Fibroblast of lung (primary cell): ENCODE measurements around the gene ITPR1. TPM values are rescaled to one million over a fixed set of nuclear protein-coding genes. Genes with fewer than 3 reads are reported as not detected.
A peak's percentile ranks its signal among the peaks of the same experiment; 100 is the strongest.

Source experiments
- DNase-seq, 2 donors: peaks; one replicate each; pipeline versions ENCODE4 v3.0.0 to v3.0.0-alpha.2; 2010; ENCODE audit warnings: low read depth in 2 of 2
- H2AFZ ChIP-seq: 2 replicates; pipeline ENCODE4 v1.5.1; 2012; ENCODE audit warnings: low read length, control low read depth, inconsistent platforms
- H3K27ac ChIP-seq: 2 replicates; pipeline ENCODE4 v1.5.1; 2011; ENCODE audit warnings: low read length, control low read depth; ENCODE audit not compliant: insufficient read depth
- H3K27me3 ChIP-seq: 2 replicates; pipeline ENCODE4 v1.5.1; 2011; ENCODE audit warnings: mild to moderate bottlenecking, low read length; ENCODE audit not compliant: control insufficient read depth, insufficient read depth
- H3K36me3 ChIP-seq: 2 replicates; pipeline ENCODE4 v1.5.1; 2011; ENCODE audit warnings: low read length; ENCODE audit not compliant: control insufficient read depth, insufficient read depth
- H3K4me1 ChIP-seq: 2 replicates; pipeline ENCODE4 v1.5.1; 2011; ENCODE audit warnings: low read length; ENCODE audit not compliant: control insufficient read depth, insufficient read depth; ENCODE audit errors: extremely low read depth
- H3K4me2 ChIP-seq: 2 replicates; pipeline ENCODE4 v1.5.1; 2011; ENCODE audit warnings: low read length, control low read depth; ENCODE audit not compliant: insufficient read depth; ENCODE audit errors: extremely low read depth
- H3K4me3 ChIP-seq, 4 experiments: fragments of 200-600 bp in 1 of 4; sonication (generic) in 1 of 4; replicated peaks in 1 of 4; 2 replicates each; pipeline ENCODE4 v1.5.1; 2011 to 2016; ENCODE audit warnings: low read length in 4 of 4, low read depth in 3 of 4, mild to moderate bottlenecking in 3 of 4, control low read depth in 2 of 4, inconsistent platforms in 1 of 4, mixed read lengths in 1 of 4; ENCODE audit not compliant: insufficient read depth in 1 of 4; ENCODE audit errors: control extremely low read depth in 1 of 4
- H3K79me2 ChIP-seq: 2 replicates; pipeline ENCODE4 v1.5.1; 2012; ENCODE audit warnings: mild to moderate bottlenecking, low read length, inconsistent platforms; ENCODE audit not compliant: control insufficient read depth, insufficient read depth
- H3K9ac ChIP-seq: 2 replicates; pipeline ENCODE4 v1.5.1; 2011; ENCODE audit warnings: mild to moderate bottlenecking, low read length, control low read depth; ENCODE audit not compliant: insufficient read depth
- H3K9me3 ChIP-seq: 2 replicates; pipeline ENCODE4 v1.5.1; 2012; ENCODE audit warnings: low read depth, low read length; ENCODE audit not compliant: control insufficient read depth, insufficient read depth
- H4K20me1 ChIP-seq: 2 replicates; pipeline ENCODE4 v1.5.1; 2011; ENCODE audit warnings: low read length; ENCODE audit not compliant: control insufficient read depth, insufficient read depth; ENCODE audit errors: extremely low read depth
- EZH2 ChIP-seq: IDR thresholded peaks from 2 replicates; pipeline ENCODE4 v1.5.1; 2012; ENCODE audit warnings: low read length, control low read depth, mild to moderate bottlenecking; ENCODE audit errors: missing control alignments
- polyA plus RNA-seq, 2 donors: library from polyadenylated mRNA; depleted of rRNA in 1 of 2; stranded (reverse) in 1 of 2; unstranded in 1 of 2; fragments of >200 nt; gene quantifications; 2 replicates each; pipeline ENCODE4 v1.2.1, GENCODE V29; 2011 to 2012; ENCODE audit warnings: missing spikeins in 1 of 2
- total RNA-seq: library from RNA; depleted of rRNA; stranded (reverse); fragments of >200 nt; gene quantifications from 2 replicates; pipeline ENCODE4 v1.2.1, GENCODE V29; 2014
- TF ChIP-seq, protein P1 (sequence below), 2 donors: IDR thresholded peaks in 1 of 2; conservative IDR thresholded peaks in 1 of 2; 1 replicate in 1 of 2; 2 replicates in 1 of 2; pipeline ENCODE4 v1.5.1; 2011 to 2012; ENCODE audit warnings: low read length in 2 of 2, control low read depth in 1 of 2, inconsistent platforms in 1 of 2, low read depth in 1 of 2, mild to moderate bottlenecking in 1 of 2

Gene ITPR1
- total and polyA plus RNA-seq, 2 donors (not counting 1 experiment from before 2014, with no cell fraction given) = 19.2 to 87.0 TPM

DNA sequence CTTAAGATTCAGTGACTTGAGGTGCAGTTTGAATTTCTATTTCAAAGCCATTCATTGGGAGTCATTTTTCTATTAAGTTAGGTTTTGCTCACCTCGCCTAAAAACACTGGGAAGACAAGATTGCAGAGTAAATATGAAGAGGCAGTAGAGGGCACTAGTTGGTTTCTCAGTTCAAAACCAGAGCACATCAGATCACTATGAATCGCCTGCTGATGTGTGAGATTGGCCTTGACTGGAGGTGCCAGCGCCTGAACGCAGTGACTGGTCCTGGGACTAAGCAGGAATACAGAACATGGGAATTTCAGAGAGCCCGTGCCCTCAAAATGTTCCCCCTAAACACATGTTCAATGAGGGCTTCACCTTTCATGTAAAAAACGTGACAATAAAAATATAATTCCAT is 229.0 kb downstream of the ITPR1 start:
- Histone ChIP-seq H3K9me3 (no peaks in the 10 kb centered on the region), H3K9ac (no peak overlapping the region), H3K27me3 (no peaks in the 10 kb centered on the region), H2AFZ (no peak overlapping the region), H4K20me1 (no peaks in the 10 kb centered on the region), H3K4me2 (no peak overlapping the region), H3K27ac (peak overlapping the region; percentile 68), H3K4me1 (peaks cover 21% of the 10 kb centered on the region), H3K36me3 (no peaks in the 10 kb centered on the region), H3K4me3 (no peak overlapping the region), H3K79me2 (no peaks in the 10 kb centered on the region)
- TF ChIP-seq, protein P1, sequence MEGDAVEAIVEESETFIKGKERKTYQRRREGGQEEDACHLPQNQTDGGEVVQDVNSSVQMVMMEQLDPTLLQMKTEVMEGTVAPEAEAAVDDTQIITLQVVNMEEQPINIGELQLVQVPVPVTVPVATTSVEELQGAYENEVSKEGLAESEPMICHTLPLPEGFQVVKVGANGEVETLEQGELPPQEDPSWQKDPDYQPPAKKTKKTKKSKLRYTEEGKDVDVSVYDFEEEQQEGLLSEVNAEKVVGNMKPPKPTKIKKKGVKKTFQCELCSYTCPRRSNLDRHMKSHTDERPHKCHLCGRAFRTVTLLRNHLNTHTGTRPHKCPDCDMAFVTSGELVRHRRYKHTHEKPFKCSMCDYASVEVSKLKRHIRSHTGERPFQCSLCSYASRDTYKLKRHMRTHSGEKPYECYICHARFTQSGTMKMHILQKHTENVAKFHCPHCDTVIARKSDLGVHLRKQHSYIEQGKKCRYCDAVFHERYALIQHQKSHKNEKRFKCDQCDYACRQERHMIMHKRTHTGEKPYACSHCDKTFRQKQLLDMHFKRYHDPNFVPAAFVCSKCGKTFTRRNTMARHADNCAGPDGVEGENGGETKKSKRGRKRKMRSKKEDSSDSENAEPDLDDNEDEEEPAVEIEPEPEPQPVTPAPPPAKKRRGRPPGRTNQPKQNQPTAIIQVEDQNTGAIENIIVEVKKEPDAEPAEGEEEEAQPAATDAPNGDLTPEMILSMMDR (conservative IDR thresholded peaks at IDR 0.05 in 1 of 2, IDR thresholded peaks at IDR 0.05 in 1 of 2; ENCODE audit: low read depth in 1 of 2, low read length in 2 of 2) = peak; percentile 46 to 50
- TF ChIP-seq EZH2 = no peak
- DNase-seq = peak; percentile 65 to 83

DNA sequence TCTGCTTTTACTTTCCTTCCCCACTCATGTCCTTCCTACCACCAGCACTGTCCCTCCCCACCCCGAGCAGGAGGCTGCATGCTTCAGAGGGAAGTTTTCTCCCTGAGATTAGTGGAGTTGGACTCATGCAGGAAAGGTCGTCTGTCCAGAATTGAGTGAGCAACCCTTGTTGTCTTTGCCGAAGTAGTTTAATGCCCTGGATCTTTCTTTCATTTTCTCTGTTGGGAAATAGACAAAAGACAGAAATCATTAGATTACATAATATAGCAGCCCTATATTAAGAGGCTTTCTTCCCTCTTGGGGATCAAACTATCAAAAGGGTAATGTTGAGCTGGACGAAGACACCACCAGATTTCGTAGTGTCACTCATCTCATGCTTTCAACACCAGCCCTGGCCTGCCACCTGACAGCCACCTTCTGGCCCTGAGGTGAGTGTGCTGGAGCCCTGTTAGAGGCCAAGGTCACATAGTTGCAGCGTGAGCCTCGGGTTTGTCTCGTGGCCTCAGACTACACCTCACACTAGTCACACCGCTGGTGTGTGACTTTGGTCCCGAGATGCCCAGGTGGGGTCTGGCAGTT is 231.0 kb downstream of the ITPR1 start:
- no peaks in the 10 kb centered on the region for H4K20me1 ChIP-seq
- H2AFZ ChIP-seq = no peak overlapping the region
- H3K4me1 ChIP-seq = peaks cover 17% of the 10 kb centered on the region
- no peak for DNase-seq
- no peaks in the 10 kb centered on the region for H3K36me3 ChIP-seq
- TF ChIP-seq, protein P1 (conservative IDR thresholded peaks at IDR 0.05 in 1 of 2, IDR thresholded peaks at IDR 0.05 in 1 of 2; ENCODE audit: low read depth in 1 of 2, low read length in 2 of 2) = no peak
- TF ChIP-seq EZH2 = no peak
- H3K9me3 ChIP-seq = no peaks in the 10 kb centered on the region
- no peak overlapping the region for H3K4me2 ChIP-seq
- no peaks in the 10 kb centered on the region for H3K79me2 ChIP-seq
- H3K4me3 ChIP-seq = no peak overlapping the region
- H3K27me3 ChIP-seq = no peaks in the 10 kb centered on the region
- no peak overlapping the region for H3K27ac ChIP-seq
- no peak overlapping the region for H3K9ac ChIP-seq

DNA sequence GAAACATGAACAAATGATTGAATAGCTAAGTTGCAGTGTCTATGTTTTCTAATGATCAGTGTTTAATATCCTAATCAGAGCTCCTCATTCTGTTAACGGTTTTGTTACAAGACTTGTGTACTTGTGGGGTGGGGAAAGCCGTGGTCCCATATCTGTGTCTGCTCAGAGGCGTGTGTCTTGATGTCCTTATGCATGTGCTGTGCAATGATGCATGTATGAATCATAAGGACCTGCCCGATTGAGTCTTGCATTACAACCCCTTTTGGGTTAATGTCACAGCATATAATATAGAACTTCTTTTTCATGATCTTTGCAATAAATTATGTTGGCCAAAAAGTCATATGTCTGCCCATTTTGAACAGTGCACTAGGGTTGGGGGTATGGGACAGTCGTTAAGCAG is 233.4 kb downstream of the ITPR1 start:
- Histone ChIP-seq H4K20me1 (no peaks in the 10 kb centered on the region), H3K9me3 (no peaks in the 10 kb centered on the region), H3K27me3 (no peaks in the 10 kb centered on the region), H2AFZ (no peak overlapping the region), H3K36me3 (no peaks in the 10 kb centered on the region), H3K4me2 (no peak overlapping the region), H3K4me1 (peaks cover 7% of the 10 kb centered on the region), H3K4me3 (no peak overlapping the region), H3K79me2 (no peaks in the 10 kb centered on the region), H3K9ac (no peak overlapping the region), H3K27ac (no peak overlapping the region)
- DNase-seq = no peak
- TF ChIP-seq, protein P1 (conservative IDR thresholded peaks at IDR 0.05 in 1 of 2, IDR thresholded peaks at IDR 0.05 in 1 of 2; ENCODE audit: low read depth in 1 of 2, low read length in 2 of 2) = no peak
- TF ChIP-seq EZH2 = no peak
